ENCODE measurements around the gene SP9. TPM values are rescaled to one million over a fixed set of nuclear protein-coding genes. Genes with fewer than 3 reads are reported as not detected.
"Not testable (repeated sequence)": the region's sequence is repeated elsewhere in the genome, so short reads cannot be mapped to it uniquely, and the experiment has no call there.

The SP9 gene
- total RNA-seq, 1 donor from 2014 or later = not detected

- Mint-ChIP-seq H3K36me3 (ENCODE audit: unreplicated experiment) (peaks cover 38% of the 10 kb centered on the region), H3K9me3 (ENCODE audit: unreplicated experiment) (peaks cover 4% of the 10 kb centered on the region), H3K4me3 (ENCODE audit: unreplicated experiment) (no peak overlapping the region), H3K27ac (ENCODE audit: unreplicated experiment) (no peak overlapping the region), H3K27me3 (ENCODE audit: unreplicated experiment) (no peaks in the 10 kb centered on the region), H3K4me1 (ENCODE audit: low read depth, unreplicated experiment) (no peaks in the 10 kb centered on the region)
- no peak for TF ChIP-seq CTCF (IDR thresholded peaks at IDR 0.05; ENCODE audit: partially characterized antibody, unreplicated experiment)
- no peak for DNase-seq
These were observed 28.2 kb downstream of the SP9 start for GRCh38 chr2:174362949-174363348.

GRCh38 chr2:174363492-174364225, 28.9 kb downstream of the SP9 start:
- not testable (repeated sequence) for H3K27ac Mint-ChIP-seq (ENCODE audit: unreplicated experiment); H3K27me3 Mint-ChIP-seq (ENCODE audit: unreplicated experiment); H3K4me3 Mint-ChIP-seq (ENCODE audit: unreplicated experiment); DNase-seq; H3K9me3 Mint-ChIP-seq (ENCODE audit: unreplicated experiment); H3K4me1 Mint-ChIP-seq (ENCODE audit: low read depth, unreplicated experiment)
- peaks cover 42% of the 10 kb centered on the region for H3K36me3 Mint-ChIP-seq (ENCODE audit: unreplicated experiment)

GRCh38 chr2:174364628-174365027, 29.9 kb downstream of the SP9 start:
- no peak for TF ChIP-seq CTCF (IDR thresholded peaks at IDR 0.05; ENCODE audit: partially characterized antibody, unreplicated experiment)
- no peak for DNase-seq
- H3K27ac Mint-ChIP-seq (ENCODE audit: unreplicated experiment) = no peak overlapping the region
- peaks cover 4% of the 10 kb centered on the region for H3K9me3 Mint-ChIP-seq (ENCODE audit: unreplicated experiment)
- H3K36me3 Mint-ChIP-seq (ENCODE audit: unreplicated experiment) = peaks cover 42% of the 10 kb centered on the region
- H3K4me3 Mint-ChIP-seq (ENCODE audit: unreplicated experiment) = no peak overlapping the region
- H3K27me3 Mint-ChIP-seq (ENCODE audit: unreplicated experiment) = no peaks in the 10 kb centered on the region
- no peaks in the 10 kb centered on the region for H3K4me1 Mint-ChIP-seq (ENCODE audit: low read depth, unreplicated experiment)

- H3K4me3 Mint-ChIP-seq (ENCODE audit: unreplicated experiment) = no peak overlapping the region
- H3K27me3 Mint-ChIP-seq (ENCODE audit: unreplicated experiment) = no peaks in the 10 kb centered on the region
- peaks cover 4% of the 10 kb centered on the region for H3K9me3 Mint-ChIP-seq (ENCODE audit: unreplicated experiment)
- no peaks in the 10 kb centered on the region for H3K4me1 Mint-ChIP-seq (ENCODE audit: low read depth, unreplicated experiment)
- H3K36me3 Mint-ChIP-seq (ENCODE audit: unreplicated experiment) = peaks cover 42% of the 10 kb centered on the region
- TF ChIP-seq CTCF (IDR thresholded peaks at IDR 0.05; ENCODE audit: partially characterized antibody, unreplicated experiment) = no peak
- H3K27ac Mint-ChIP-seq (ENCODE audit: unreplicated experiment) = no peak overlapping the region
- no peak for DNase-seq
These were observed 30.8 kb downstream of the SP9 start for GRCh38 chr2:174365571-174365970.

GRCh38 chr2:174368691-174369090, 33.9 kb downstream of the SP9 start:
- Mint-ChIP-seq H3K36me3 (ENCODE audit: unreplicated experiment) (peaks cover 34% of the 10 kb centered on the region), H3K27ac (ENCODE audit: unreplicated experiment) (no peak overlapping the region), H3K9me3 (ENCODE audit: unreplicated experiment) (peaks cover 4% of the 10 kb centered on the region), H3K4me1 (ENCODE audit: low read depth, unreplicated experiment) (no peaks in the 10 kb centered on the region), H3K4me3 (ENCODE audit: unreplicated experiment) (no peak overlapping the region), H3K27me3 (ENCODE audit: unreplicated experiment) (no peaks in the 10 kb centered on the region)
- TF ChIP-seq CTCF (IDR thresholded peaks at IDR 0.05; ENCODE audit: partially characterized antibody, unreplicated experiment) = no peak
- DNase-seq = no peak

Data from glutamatergic neuron (in vitro differentiated cells).